ENCODE measurements around the gene ZNF512.
"Not testable (repeated sequence)": the region's sequence is repeated elsewhere in the genome, so short reads cannot be mapped to it uniquely, and the experiment has no call there.

ZNF512 gene

DNA sequence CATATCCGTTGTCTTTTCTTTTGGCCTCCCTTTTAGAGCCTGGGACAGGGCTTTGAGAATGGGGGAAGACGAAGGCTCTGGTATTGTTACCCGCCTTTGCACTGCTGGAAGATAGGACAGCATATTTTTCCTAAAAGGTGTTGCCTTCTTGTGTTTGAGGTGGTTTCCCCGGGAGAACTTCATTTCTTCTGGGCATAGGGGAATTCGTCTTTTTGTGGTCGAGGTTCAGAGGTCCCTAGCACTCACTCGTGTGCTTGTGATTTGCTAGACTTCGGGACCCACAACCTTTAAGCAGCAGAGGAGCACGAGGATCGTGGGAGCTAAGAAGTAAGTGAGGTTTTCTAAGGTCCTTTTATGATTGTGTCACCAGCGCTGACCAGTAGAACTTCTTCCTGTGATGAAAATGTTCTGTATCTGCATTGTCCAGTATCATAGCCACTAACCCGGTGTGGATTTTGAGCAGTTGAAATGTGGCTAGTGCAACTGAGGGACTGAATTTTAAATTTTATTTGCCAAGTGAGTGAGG, 611 bp downstream of the ZNF512 start:
- no peak for DNase-seq (ENCODE audit: low read depth)
- H3K4me3 ChIP-seq (ENCODE audit: low read depth, low read length) = peak overlapping the region; percentile 87
- TF ChIP-seq, protein P1, sequence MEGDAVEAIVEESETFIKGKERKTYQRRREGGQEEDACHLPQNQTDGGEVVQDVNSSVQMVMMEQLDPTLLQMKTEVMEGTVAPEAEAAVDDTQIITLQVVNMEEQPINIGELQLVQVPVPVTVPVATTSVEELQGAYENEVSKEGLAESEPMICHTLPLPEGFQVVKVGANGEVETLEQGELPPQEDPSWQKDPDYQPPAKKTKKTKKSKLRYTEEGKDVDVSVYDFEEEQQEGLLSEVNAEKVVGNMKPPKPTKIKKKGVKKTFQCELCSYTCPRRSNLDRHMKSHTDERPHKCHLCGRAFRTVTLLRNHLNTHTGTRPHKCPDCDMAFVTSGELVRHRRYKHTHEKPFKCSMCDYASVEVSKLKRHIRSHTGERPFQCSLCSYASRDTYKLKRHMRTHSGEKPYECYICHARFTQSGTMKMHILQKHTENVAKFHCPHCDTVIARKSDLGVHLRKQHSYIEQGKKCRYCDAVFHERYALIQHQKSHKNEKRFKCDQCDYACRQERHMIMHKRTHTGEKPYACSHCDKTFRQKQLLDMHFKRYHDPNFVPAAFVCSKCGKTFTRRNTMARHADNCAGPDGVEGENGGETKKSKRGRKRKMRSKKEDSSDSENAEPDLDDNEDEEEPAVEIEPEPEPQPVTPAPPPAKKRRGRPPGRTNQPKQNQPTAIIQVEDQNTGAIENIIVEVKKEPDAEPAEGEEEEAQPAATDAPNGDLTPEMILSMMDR (IDR thresholded peaks at IDR 0.05; ENCODE audit: control insufficient read depth, extremely low read depth, insufficient read depth) = no peak

DNA sequence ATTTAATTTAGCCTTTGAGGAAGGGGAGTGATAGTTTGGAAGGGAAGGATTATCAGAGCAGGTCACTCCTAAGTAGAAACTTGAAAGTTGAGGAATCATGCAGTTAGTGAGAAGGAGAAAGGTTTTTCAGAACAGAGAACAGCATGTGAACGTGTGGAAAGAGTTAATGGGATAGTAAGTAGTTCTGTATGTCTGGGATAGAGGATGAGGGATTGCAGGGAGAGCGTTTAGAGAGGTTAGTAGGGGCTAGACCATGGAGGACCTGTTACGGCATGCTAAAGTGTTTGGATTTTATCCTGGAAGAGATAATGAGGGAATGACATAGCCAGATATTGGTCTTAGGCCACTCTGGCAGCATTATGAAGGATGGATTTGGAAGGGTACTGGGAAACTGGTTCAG, 1.8 kb downstream of the ZNF512 start:
- TF ChIP-seq, protein P1 (IDR thresholded peaks at IDR 0.05; ENCODE audit: control insufficient read depth, extremely low read depth, insufficient read depth) = no peak
- no peak for DNase-seq (ENCODE audit: low read depth)
- peak overlapping the region; percentile 87 for H3K4me3 ChIP-seq (ENCODE audit: low read depth, low read length)

DNA sequence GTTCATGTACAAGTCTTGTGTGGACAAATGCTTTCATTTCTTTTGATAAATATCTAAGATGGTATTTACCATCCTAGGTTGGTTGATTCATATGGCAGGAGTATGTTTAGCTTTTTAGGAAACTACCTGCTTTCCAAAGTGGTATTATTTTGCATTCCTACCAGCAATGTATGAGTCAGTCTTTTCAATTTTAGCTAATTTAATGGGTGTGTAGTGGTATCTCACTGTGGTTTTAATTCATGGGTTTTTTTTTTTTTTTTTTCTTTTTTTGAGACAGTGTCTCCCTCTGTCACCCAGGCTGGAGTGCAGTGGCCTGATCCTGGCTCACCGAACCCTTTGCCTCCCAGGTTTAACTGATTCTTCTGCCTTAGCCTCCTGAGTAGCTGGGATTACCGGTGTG, 4.2 kb downstream of the ZNF512 start:
- TF ChIP-seq, protein P1 (IDR thresholded peaks at IDR 0.05; ENCODE audit: control insufficient read depth, extremely low read depth, insufficient read depth) = no peak
- H3K4me3 ChIP-seq (ENCODE audit: low read depth, low read length) = no peak overlapping the region
- DNase-seq (ENCODE audit: low read depth) = no peak

DNA sequence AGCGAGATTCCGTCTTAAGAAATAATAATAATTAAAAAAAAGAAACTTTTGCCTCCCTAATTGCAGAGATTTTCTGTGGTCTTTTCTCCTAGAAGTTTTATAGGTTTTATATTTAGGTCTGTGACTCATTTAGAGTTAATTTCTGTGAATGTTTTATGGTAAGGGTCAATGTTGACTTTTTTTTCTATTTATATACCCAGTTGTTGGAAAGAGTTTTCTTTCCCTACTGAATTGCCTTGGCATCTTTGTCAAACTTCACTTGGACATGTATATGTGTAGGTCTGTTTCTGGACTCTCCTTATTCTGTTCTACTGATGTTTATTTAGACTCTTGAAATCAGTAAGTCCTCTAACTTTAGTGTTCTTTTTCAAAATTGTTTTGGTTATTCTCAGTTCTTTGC, 5.5 kb downstream of the ZNF512 start:
- no peak for DNase-seq (ENCODE audit: low read depth)
- H3K4me3 ChIP-seq (ENCODE audit: low read depth, low read length) = no peak overlapping the region
- TF ChIP-seq, protein P1 (IDR thresholded peaks at IDR 0.05; ENCODE audit: control insufficient read depth, extremely low read depth, insufficient read depth) = no peak

- no peak for DNase-seq (ENCODE audit: low read depth)
- no peak overlapping the region for H3K4me3 ChIP-seq (ENCODE audit: low read depth, low read length)
- TF ChIP-seq, protein P1 (IDR thresholded peaks at IDR 0.05; ENCODE audit: control insufficient read depth, extremely low read depth, insufficient read depth) = no peak
These were observed 8.9 kb downstream of the ZNF512 start for GRCh38 chr2:27591745-27592144.

DNA sequence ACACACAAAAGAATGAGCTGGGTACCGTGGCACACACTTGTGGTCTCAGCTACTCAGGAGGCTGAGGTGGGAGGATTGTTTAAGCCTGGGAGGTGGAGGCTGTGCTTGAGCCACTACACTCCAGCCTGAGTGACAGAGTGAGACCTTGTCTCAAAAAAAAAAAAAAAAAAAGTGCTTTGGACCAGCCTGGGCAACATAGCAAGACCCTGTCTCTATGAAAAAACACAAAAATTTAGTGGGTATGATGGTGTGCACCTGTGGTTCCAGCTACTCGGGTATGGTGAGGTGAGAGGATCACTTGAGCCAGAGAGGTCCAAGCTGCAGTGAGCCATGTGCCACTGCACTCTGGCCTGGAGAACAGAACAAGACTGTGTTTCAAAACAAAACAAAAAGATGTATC, 10.4 kb downstream of the ZNF512 start:
- TF ChIP-seq, protein P1 (IDR thresholded peaks at IDR 0.05; ENCODE audit: control insufficient read depth, extremely low read depth, insufficient read depth) = no peak
- no peak overlapping the region for H3K4me3 ChIP-seq (ENCODE audit: low read depth, low read length)
- no peak for DNase-seq (ENCODE audit: low read depth)

DNA sequence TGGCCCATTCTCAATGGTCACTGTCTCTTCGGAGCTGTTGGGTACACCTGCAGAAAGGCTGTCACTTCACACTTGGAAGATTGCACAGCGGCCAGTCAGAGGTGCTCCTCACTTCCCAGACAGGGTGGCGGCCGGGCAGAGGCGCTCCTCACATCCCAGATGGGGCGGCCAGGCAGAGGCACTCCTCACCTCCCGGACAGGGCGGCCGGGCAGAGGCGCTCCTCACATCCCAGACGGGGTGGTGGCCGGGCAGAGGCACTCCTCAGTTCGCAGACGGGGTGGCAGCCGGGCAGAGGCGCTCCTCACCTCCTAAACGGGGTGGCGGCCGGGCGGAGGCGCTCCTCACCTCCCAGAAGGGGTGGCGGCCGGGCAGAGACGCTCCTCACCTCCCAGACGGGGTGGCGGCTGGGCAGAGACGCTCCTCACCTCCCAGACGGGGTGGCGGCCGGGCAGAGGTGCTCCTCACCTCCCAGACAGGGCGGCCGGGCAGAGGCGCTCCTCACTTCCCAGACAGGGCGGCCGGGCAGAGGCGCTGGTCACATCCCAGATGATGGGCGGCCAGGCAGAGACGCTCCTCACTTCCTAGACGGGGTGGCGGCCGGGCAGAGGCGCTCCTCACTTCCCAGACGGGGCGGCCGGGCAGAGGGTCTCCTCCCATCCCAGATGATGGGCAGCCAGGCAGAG, 11.3 kb downstream of the ZNF512 start:
- not testable (repeated sequence) for H3K4me3 ChIP-seq (ENCODE audit: low read depth, low read length); DNase-seq (ENCODE audit: low read depth)

DNA sequence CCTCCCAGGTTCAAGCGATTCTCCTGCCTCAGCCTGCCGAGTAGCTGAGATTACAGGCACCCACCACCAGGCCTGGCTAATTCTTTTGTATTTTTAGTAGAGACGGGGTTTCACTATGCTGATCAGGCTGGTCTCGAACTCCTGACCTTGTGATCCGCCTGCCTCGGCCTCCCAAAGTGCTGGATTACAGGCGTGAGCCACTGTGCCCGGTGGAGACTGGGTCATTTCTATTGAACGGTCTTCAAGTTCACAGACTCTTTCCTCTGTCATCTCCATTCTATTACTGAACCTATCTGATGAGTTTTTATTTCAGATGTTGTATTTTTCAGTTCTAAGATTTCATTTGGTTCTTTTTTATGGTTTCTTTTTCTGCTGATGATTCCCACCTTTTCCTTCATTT, 12.6 kb downstream of the ZNF512 start:
- not testable (repeated sequence) for H3K4me3 ChIP-seq (ENCODE audit: low read depth, low read length); DNase-seq (ENCODE audit: low read depth)
